Measurements from ENCODE around the gene LCE5A.

DNA sequence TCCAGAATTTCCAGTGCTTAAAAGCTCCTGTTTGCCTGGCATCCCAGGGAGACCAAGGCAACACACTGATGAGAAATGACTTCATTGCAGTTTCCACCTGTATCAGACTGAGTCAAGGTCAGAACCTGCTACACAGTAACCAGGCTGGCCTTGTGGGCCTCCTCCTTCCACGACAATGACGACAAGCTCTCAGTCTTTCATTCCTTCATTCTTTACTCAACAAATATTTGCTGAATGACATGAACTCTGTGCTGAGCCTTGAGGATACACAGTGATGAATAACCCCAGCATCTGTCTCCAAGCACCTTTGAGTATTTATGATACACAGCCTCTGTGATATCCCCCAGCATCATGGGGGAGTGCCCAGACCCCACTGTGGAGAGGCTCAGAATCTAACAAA, 8.9 kb upstream of the LCE5A start:
- no peak for TF ChIP-seq CTCF (tag by site-specific recombination; IDR thresholded peaks at IDR 0.05)
- no peak for TF ChIP-seq OSR2 (tag by site-specific recombination; IDR thresholded peaks at IDR 0.05)
- TF ChIP-seq ZNF140 (tag by site-specific recombination; IDR thresholded peaks at IDR 0.05) = no peak
- no peak for TF ChIP-seq ZEB2 (tag by site-specific recombination; IDR thresholded peaks at IDR 0.05)
- TF ChIP-seq ZFHX2 (tag by site-specific recombination; conservative IDR thresholded peaks at IDR 0.05) = no peak
- TF ChIP-seq ZBTB7A (tag by site-specific recombination; IDR thresholded peaks at IDR 0.05; ENCODE audit: low read depth) = no peak
- TF ChIP-seq PRDM1 (tag by site-specific recombination; IDR thresholded peaks at IDR 0.05) = no peak
- TF ChIP-seq ZNF121 (tag by site-specific recombination; IDR thresholded peaks at IDR 0.05) = no peak
- no peak for TF ChIP-seq ZNF654 (tag by site-specific recombination; IDR thresholded peaks at IDR 0.05; ENCODE audit: low read depth)
- TF ChIP-seq PRDM6 (tag by site-specific recombination; IDR thresholded peaks at IDR 0.05) = no peak
- TF ChIP-seq ZNF521 (tag by site-specific recombination; IDR thresholded peaks at IDR 0.05) = no peak
- TF ChIP-seq ZNF23 (tag by site-specific recombination; IDR thresholded peaks at IDR 0.05; ENCODE audit: borderline replicate concordance) = no peak
- TF ChIP-seq ZBTB48 (tag by site-specific recombination; IDR thresholded peaks at IDR 0.05) = no peak
- no peak for TF ChIP-seq ZNF747 (tag by site-specific recombination; IDR thresholded peaks at IDR 0.05)
